Pancreas (tissue), 10 donors: Measurements from ENCODE around the gene ANKRD1. TPM values are rescaled to one million over a fixed set of nuclear protein-coding genes. Genes with fewer than 3 reads are reported as not detected.
"Not testable (repeated sequence)": the region's sequence is repeated elsewhere in the genome, so short reads cannot be mapped to it uniquely, and the experiment has no call there.

Source experiments
- ATAC-seq, 4 donors: fragments of 200-7000 bp; cut with Tn5 transposase; one replicate each; pipeline versions ENCODE4 v1.8.0 to v1.9.1; 2020; ENCODE audit warnings: mild to moderate bottlenecking in 4 of 4, moderate library complexity in 4 of 4
- DNase-seq, 6 donors: peaks; one replicate each; pipeline ENCODE4 v3.0.0-alpha.2; 2020
- FAIRE-seq: peaks from 2 replicates; lab custom pipeline; 2012; peaks lifted over from hg19 to GRCh38; lab: Jason Lieb, UNC
- H3K27ac ChIP-seq, 4 donors: fragments of 200-600 bp; sonication (generic); 1 replicate in 3 of 4; 2 replicates in 1 of 4; pipeline versions ENCODE4 v1.5.0 to v1.8.0; 2020
- H3K27me3 ChIP-seq, 4 donors: fragments of 200-600 bp; one replicate each; pipeline ENCODE4 v1.8.0; 2021
- H3K36me3 ChIP-seq, 3 donors: fragments of 200-600 bp; sonication (generic) in 1 of 3; one replicate each; pipeline versions ENCODE4 v1.5.0 to v1.8.0; 2020 to 2021
- H3K4me1 ChIP-seq, 3 donors: fragments of 200-600 bp; one replicate each; pipeline ENCODE4 v1.8.0; 2021
- H3K4me3 ChIP-seq, 4 donors: fragments of 200-600 bp; sonication (generic) in 2 of 4; one replicate each; pipeline versions ENCODE4 v1.5.0 to v1.8.0; 2020 to 2021
- H3K9me3 ChIP-seq, 4 donors: fragments of 200-600 bp; one replicate each; pipeline ENCODE4 v1.8.0; 2021
- CTCF ChIP-seq, 4 donors: fragments of 200-600 bp; sonication (generic) in 3 of 4; IDR thresholded peaks; one replicate each; pipeline versions ENCODE4 v1.5.0 to v1.8.0; 2021; ENCODE audit warnings: antibody characterized with exemption in 4 of 4
- WGBS, 2 donors: extraction: QIAGEN DNeasy Blood & Tissue Kit; methylation state at CpG; one replicate each; pipeline ENCODE4 v1.1.7; 2013; 5-methylcytosine and 5-hydroxymethylcytosine counted together
- intact Hi-C, 3 donors: fragments of 100-400 bp; cut with DNase I; formaldehyde crosslinking; loops; one replicate each; pipeline versions ENCODE4 v1.11.1 to v1.14.2; 2022
- polyA plus RNA-seq, 2 donors: library from polyadenylated mRNA; stranded (reverse); fragments of 200-250 nt; gene quantifications; one replicate each; pipeline ENCODE4 v1.2.3, GENCODE V29; 2013
- total RNA-seq, 6 donors: library from RNA; stranded (reverse); fragmentation: NEBNext Ultra II Directional in 4 of 6; extraction: Animal tissue kit (Norgen Biotek cat#: 25700) in 4 of 6; gene quantifications; one replicate each; pipeline versions ENCODE4 v1.2.1 to v1.2.4, GENCODE V29; 2021 to 2023
- donor health status: healthy with polysubstance abuse.
- donor health status: DM: no; HTN: no; CAD: no; lungs with moderate emphysema.
- donor health status: DM: no; HTN: no; CAD: no.
- donor health status: control.
- donor health status: control.
- donor health status: Bipolar disorder and iron deficiency.
- donor health status: DM: yes; HTN: yes; CAD: no.
- donor health status: DM: no; HTN: no; CAD: no.
- donor health status: DM: no; HTN: no; CAD: no.
- donor health status: DM: yes; HTN: yes; CAD: no.

The ANKRD1 gene
- total and polyA plus RNA-seq, 8 donors, result 0.12 to 2.8 (median 1.4) TPM

GRCh38 chr10:90884431-90884830 lies 36.5 kb downstream of the ANKRD1 start:
- no peaks in the 10 kb centered on the region for H3K4me1 ChIP-seq
- WGBS, 2 donors, result 91 to 96% methylated on average over 3 of the region's 3 CpGs
- no peak for TF ChIP-seq CTCF (IDR thresholded peaks at IDR 0.05)
- ATAC-seq (no peak), FAIRE-seq (no peak), DNase-seq (no peak)
- peaks cover 0 to 18% (median 7%) of the 10 kb centered on the region in 3 donors for H3K36me3 ChIP-seq
- no peaks in the 10 kb centered on the region for H3K9me3 ChIP-seq
- no peak overlapping the region for H3K4me3 ChIP-seq
- intact Hi-C loops, result no loop called here
- H3K27me3 ChIP-seq, result no peaks in the 10 kb centered on the region
- H3K27ac ChIP-seq, result no peak overlapping the region

DNA sequence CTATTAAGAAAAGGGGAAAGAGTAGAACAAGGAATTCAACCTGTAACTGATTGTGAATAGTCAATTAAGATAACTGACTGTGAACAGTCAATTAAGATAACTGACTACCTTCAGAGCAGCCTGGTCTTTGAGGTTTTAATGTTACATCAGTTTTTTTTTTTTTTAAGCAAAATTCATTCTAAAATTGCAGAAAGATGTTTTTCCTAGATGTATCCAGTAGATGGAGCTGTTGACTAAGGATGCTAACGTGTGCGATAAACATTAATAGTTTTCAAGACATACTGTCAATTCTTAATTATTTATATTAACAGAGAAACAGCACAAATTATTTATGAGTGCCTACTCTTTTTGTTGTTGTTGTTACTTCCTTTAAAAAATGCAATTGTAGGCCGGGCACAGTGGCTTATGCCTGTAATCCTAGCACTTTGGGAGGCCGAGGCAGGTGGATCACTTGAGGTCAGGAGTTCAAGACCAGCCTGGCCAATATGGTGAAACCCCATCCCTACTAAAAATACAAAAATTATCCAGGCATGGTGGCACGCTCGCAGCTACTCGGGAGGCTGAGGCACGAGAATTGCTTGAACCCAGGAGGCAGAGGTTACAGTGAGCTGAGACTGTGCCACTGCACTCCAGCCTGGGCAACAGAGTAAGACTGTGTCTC lies 40.7 kb downstream of the ANKRD1 start:
- 73 to 74% methylated on average over 8 of the region's 8 CpGs for WGBS, 2 donors
- H3K4me1 ChIP-seq, intact Hi-C loops, H3K27me3 ChIP-seq, H3K9me3 ChIP-seq, H3K27ac ChIP-seq, H3K4me3 ChIP-seq, DNase-seq: not testable (repeated sequence)
- peak in 3 of 4 donors; percentile 36 to 48 (median 43) for TF ChIP-seq CTCF (IDR thresholded peaks at IDR 0.05)
- peaks cover 0 to 23% (median 0%) of the 10 kb centered on the region in 3 donors for H3K36me3 ChIP-seq
- ATAC-seq (peak in 2 of 4 donors; percentile 32 to 42), FAIRE-seq (peak; percentile 89)

GRCh38 chr10:90879062-90879461 lies 41.8 kb downstream of the ANKRD1 start:
- Histone ChIP-seq H3K36me3 (peaks cover 0 to 23% (median 0%) of the 10 kb centered on the region in 3 donors), H3K27ac (no peak overlapping the region), H3K9me3 (no peaks in the 10 kb centered on the region), H3K27me3 (no peaks in the 10 kb centered on the region), H3K4me3 (no peak overlapping the region), H3K4me1 (no peaks in the 10 kb centered on the region)
- no peak for DNase-seq
- no peak for FAIRE-seq
- intact Hi-C loops, result no loop called here
- no peak for ATAC-seq
- WGBS, 2 donors, result 84 to 91% methylated on average over 2 of the region's 2 CpGs
- no peak for TF ChIP-seq CTCF (IDR thresholded peaks at IDR 0.05)

- Histone ChIP-seq H3K9me3 (no peaks in the 10 kb centered on the region), H3K4me3 (peak overlapping the region; percentile 43 to 78 (median 76)), H3K27ac (no peak overlapping the region), H3K4me1 (peaks cover 0 to 9% (median 0%) of the 10 kb centered on the region in 3 donors), H3K36me3 (peaks cover 0 to 16% (median 0%) of the 10 kb centered on the region in 3 donors), H3K27me3 (no peaks in the 10 kb centered on the region)
- ATAC-seq, result no peak
- intact Hi-C loops, result no loop called here
- WGBS, 2 donors, result 17 to 20% methylated on average over 8 of the region's 8 CpGs
- no peak for TF ChIP-seq CTCF (IDR thresholded peaks at IDR 0.05)
- no peak for FAIRE-seq
- DNase-seq, result no peak
These were observed 48.3 kb downstream of the ANKRD1 start for GRCh38 chr10:90872648-90873020.
